GM06990 (cell line): ENCODE data around the gene ASIC2.

Experiments used
- DNase-seq: peaks from one replicate; pipeline ENCODE4 v3.0.0-alpha.2; 2011; ENCODE audit not compliant: insufficient read length; ENCODE audit errors: extremely low read depth
- H3K27me3 ChIP-seq: replicated peaks from 2 replicates; pipeline ENCODE4 v1.6.0; 2011; ENCODE audit warnings: low read length; ENCODE audit not compliant: control insufficient read depth, insufficient read depth
- H3K36me3 ChIP-seq: 2 replicates; pipeline ENCODE4 v1.5.1; 2011; ENCODE audit warnings: low read length; ENCODE audit not compliant: control insufficient read depth, insufficient read depth
- H3K4me3 ChIP-seq: replicated peaks from 2 replicates; pipeline ENCODE4 v1.5.1; 2011; ENCODE audit warnings: low read depth, mild to moderate bottlenecking, control low read depth, low read length
- TF ChIP-seq, protein P1 (sequence below): IDR thresholded peaks from 2 replicates; pipeline ENCODE4 v1.5.1; 2011; ENCODE audit warnings: low read length, control low read depth, mild to moderate bottlenecking, inconsistent platforms; ENCODE audit not compliant: insufficient read depth, poor library complexity, severe bottlenecking

Gene ASIC2

DNA sequence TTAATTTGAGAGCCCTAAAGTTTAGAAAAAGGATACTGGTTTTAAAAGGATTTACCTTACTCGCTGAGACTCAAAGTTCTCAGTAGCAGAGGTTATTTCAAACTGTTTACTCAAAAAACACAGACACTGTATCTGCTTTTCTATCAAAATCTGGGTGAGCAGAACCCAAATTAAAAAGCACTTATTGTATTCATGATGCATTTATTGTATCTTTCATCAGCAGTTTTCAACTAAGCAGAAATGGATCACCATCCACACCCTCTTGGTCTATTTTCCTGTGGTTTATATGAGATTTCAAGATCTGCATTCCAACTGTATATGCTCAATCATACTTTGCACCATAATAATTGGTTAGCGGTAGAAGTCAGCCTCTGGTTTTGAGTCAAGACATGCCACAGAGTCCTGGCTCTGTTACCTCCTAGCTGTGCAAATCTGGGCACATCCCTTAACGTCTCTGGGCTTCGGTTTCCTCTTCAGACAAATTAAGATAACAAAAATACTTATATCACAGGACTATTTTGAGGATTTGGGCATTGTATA, 109.5 kb downstream of the ASIC2 start:
- Histone ChIP-seq H3K27me3 (0 out of 2 replicates have a peak, but pooled peaks cover 1% of the 10 kb centered on the region), H3K4me3 (no peak overlapping the region), H3K36me3 (no peaks in the 10 kb centered on the region)
- no peak for DNase-seq
- TF ChIP-seq, protein P1, sequence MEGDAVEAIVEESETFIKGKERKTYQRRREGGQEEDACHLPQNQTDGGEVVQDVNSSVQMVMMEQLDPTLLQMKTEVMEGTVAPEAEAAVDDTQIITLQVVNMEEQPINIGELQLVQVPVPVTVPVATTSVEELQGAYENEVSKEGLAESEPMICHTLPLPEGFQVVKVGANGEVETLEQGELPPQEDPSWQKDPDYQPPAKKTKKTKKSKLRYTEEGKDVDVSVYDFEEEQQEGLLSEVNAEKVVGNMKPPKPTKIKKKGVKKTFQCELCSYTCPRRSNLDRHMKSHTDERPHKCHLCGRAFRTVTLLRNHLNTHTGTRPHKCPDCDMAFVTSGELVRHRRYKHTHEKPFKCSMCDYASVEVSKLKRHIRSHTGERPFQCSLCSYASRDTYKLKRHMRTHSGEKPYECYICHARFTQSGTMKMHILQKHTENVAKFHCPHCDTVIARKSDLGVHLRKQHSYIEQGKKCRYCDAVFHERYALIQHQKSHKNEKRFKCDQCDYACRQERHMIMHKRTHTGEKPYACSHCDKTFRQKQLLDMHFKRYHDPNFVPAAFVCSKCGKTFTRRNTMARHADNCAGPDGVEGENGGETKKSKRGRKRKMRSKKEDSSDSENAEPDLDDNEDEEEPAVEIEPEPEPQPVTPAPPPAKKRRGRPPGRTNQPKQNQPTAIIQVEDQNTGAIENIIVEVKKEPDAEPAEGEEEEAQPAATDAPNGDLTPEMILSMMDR, result no peak

DNA sequence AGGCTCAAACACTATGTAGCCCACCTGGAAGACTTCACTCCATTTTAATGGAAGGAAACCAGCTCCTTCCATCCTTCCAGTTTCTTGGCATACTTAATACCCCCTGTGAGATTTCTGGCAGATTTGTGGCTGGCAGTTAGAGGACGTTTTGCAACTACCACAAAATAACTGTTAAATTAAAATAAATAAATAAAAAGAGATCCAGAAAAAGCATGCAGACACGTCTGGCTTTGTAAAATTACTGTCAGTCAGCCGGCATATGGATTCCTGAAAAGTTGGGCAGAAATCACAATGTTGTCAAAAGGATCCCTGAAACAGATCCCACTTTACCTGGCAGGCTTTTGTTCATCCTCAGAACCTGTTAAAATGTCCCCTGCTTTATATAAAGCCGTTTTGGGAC, 113.9 kb downstream of the ASIC2 start:
- DNase-seq, result no peak
- Histone ChIP-seq H3K36me3 (no peaks in the 10 kb centered on the region), H3K4me3 (no peak overlapping the region), H3K27me3 (peaks cover 1% of the 10 kb centered on the region; the same call in 1 of the 2 replicates)
- TF ChIP-seq, protein P1, result no peak

DNA sequence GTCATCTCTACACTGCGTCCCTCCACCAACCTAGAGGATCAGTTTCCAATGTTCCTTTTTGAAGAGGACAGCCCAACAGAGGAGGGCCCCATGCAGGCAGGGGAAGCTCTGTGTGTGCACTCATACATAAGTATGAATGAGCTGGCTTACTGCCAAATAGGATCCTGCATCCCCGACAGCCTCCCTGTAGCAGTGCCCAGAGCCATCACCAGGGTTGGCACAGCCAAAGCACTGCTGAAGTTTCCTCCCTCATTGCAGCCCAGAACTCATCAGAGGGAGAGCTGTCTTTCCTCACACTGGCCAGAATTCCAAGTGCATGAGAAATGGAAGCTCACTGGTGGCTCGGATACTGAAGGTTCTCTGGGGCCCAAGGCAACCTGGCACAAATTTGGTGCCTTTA, 114.4 kb downstream of the ASIC2 start:
- peaks cover 1% of the 10 kb centered on the region for H3K27me3 ChIP-seq
- H3K4me3 ChIP-seq, result no peak overlapping the region
- no peak for DNase-seq
- TF ChIP-seq, protein P1, result no peak
- no peaks in the 10 kb centered on the region for H3K36me3 ChIP-seq

DNA sequence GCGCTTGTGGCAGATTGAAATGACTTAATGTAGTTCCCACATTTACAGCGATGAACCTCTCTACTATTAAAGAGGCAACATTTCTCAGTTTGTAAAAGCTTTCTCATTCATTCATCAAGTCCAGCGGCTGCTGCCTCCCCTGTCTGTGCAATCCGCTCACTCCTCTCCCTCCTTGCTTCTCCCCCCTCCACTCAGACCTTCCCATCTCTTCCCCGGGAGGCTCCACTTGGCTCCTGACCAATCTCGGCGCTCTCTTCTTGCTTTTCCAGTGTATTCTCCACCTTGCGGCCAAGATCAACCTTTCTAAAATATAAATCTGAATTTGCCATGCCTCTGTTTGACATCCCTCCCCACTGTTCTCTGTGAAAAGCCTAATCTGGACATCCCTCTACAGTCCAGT, 117.5 kb downstream of the ASIC2 start:
- Histone ChIP-seq H3K4me3 (no peak overlapping the region), H3K36me3 (no peaks in the 10 kb centered on the region), H3K27me3 (peaks cover 1% of the 10 kb centered on the region)
- TF ChIP-seq, protein P1, result no peak
- DNase-seq, result no peak

DNA sequence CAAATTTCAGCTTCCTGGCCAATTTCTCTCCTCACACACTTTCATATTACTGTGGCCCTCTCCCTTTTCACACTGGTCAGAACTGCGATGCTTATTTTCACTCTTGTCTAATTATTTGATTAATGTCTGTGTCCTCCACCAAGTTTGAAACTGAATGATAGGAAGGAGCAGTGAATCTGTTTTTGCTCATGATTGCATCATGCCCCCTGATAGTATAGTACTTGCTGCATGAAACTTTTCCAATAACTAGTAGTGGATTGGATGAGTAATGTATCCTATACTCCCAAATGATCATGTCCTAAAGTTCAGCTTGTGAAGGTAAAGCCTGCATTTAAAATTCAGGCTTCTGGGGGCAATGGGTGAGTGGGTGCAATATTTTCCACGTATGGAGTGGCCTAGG, 121.2 kb downstream of the ASIC2 start:
- TF ChIP-seq, protein P1, result no peak
- DNase-seq, result no peak
- no peak overlapping the region for H3K4me3 ChIP-seq
- H3K36me3 ChIP-seq, result no peaks in the 10 kb centered on the region
- H3K27me3 ChIP-seq, result peaks cover 1% of the 10 kb centered on the region
